Gastrocnemius medialis (tissue), 4 donors: Measurements from ENCODE around the gene TTC32.

Experiments
- CTCF ChIP-seq, 5 experiments: fragments of 450-650 bp in 3 of 5; fragments of 200-600 bp in 2 of 5; sonication (generic) in 2 of 5; IDR thresholded peaks in 4 of 5; conservative IDR thresholded peaks in 1 of 5; 1 replicate in 4 of 5; 2 replicates in 1 of 5; pipeline ENCODE4 v1.5.1; 2016 to 2019; ENCODE audit warnings: antibody characterized with exemption in 5 of 5, mild to moderate bottlenecking in 3 of 5, moderate library complexity in 3 of 5
- POLR2A ChIP-seq, 2 donors: fragments of 450-650 bp; IDR thresholded peaks; one replicate each; pipeline ENCODE4 v1.6.1; 2017; ENCODE audit warnings: antibody characterized with exemption in 2 of 2, mild to moderate bottlenecking in 2 of 2, moderate library complexity in 2 of 2

DNA sequence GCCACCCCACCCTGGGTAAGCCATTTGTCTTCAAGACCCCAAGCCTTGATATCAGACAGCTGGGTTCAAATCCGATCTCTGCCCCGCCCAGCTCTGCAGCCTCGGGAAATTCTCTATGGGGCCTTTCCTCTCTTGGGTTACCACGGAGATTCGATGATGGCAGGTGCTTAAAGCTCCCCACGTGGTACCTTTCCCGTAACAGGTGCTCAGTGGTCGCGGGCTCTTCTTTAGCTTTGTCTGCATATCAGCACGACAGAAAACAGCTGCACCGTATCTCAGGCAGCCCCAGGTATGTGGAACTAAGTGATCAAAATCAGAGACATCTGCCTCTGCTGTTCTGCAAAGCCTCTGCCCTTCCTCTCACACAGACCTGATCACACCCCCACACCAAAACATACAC, 37.4 kb downstream of the TTC32 start:
- no peak for TF ChIP-seq CTCF (IDR thresholded peaks at IDR 0.05 in 4 of 5, conservative IDR thresholded peaks at IDR 0.05 in 1 of 5)
- no peak for TF ChIP-seq POLR2A (IDR thresholded peaks at IDR 0.05)
